NCI-H446 treated with DMSO at 0.1 percent for 48 hours (cell line): ENCODE data around the gene KRT36.

Experiments
- DNase-seq: peaks from one replicate; lab custom pipeline; 2025; lab: John Stamatoyannopoulos, UW

Gene KRT36

GRCh38 chr17:41521574-41522261, 32.0 kb upstream of the KRT36 start:
- DNase-seq, result no peak

- DNase-seq, result peak; percentile 1
Observed at GRCh38 chr17:41520821-41521521, 31.3 kb upstream of the KRT36 start.

DNA sequence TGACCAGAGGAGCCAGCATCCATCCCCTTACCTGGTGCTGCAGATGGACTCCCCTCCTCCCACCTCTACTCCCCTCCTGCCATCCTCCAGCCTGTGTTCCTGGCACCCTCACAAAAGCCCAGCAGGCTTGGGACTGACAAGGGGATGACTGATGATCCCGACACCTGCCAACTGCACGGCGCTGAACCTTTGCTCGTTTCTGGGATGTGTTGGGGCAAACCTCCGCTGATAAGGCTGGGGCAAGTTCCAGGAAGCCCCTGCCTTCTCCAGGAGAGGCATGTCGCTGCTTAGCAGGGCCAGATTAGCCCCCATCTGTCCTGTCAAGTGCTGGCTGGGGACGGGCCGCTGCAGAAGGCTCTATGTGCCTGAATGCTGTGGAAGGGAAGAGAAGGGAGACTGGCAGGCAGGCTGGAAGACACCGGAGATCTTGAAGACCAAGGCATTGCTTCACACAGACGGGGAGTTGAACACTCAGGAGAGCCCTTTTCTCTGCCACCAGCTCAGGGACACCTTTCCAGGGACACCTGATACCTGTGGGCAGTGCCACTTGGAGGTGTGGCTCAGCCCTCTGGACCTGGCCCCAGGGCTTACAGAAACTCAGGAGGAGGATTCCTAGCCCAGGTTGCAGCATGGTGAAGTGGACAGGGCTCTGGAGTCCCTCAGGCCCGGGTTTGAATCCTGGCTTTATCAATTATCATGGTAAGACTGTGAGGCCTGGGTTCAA, 30.0 kb upstream of the KRT36 start:
- peak; percentile 46 for DNase-seq

DNA sequence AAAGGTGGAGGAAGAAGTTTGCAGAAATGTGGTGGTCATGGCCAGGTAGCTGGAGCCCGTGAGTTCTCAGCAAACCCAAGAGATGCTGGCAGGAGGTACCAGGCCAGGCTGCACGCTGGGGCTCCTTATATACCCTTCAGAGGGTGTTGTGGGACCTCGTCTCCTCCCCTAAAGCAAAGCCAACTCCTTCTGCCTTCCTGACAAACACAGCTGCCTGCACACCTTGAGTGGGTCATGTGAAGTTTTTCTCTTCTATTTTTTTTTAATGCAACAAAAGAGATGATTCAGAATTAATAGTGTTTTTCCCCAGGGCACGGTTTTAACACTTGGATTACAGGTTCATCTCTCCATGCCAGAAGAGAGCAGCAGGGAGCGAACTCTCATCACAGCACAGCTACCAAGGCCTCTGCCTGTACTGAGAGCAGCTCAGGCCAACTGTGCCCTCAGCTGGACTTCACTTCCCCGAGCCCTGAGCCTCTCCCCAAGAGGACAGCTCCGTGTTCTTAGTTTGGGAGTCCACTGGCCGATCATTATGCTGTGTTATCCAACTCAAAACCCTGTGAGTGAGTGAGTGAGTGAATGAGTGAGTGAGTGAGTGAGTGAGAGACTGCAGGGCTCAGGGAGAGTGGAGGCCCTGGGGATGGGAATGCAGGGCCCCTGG, 29.2 kb upstream of the KRT36 start, which contains the start of gene KRT15:
Gene KRT15, minus strand, starts transcription at position 102 of the 661 bp plus-strand sequence. Its CDS starts 63 bp downstream, at position 39.
- peak; percentile 31 for DNase-seq

- no peak for DNase-seq
Observed at GRCh38 chr17:41518031-41518430, 28.3 kb upstream of the KRT36 start.

DNA sequence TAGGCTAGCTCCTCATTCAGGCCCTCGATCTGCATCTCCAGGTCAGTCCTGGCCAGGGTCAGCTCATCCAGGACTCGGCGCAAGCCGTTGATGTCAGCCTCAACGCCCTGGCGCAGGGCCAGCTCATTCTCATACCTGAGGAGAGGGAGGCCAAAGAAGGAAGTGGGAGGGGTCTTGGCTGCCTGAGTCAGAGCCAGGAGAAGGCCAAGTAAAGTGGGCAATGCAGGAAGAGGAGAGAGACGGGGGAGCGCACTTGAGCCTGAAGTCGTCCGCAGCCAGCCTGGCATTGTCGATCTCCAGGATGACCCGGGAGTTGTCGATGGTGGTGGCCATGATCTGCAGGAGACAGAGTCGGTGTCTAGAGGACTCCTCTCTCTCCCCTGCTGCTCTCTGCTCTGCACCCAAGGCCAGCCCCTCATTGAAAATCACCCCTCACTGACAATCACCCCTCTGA, 27.1 kb upstream of the KRT36 start:
- no peak for DNase-seq

- DNase-seq, result no peak
Observed at GRCh38 chr17:41516147-41516829, 26.6 kb upstream of the KRT36 start.

DNA sequence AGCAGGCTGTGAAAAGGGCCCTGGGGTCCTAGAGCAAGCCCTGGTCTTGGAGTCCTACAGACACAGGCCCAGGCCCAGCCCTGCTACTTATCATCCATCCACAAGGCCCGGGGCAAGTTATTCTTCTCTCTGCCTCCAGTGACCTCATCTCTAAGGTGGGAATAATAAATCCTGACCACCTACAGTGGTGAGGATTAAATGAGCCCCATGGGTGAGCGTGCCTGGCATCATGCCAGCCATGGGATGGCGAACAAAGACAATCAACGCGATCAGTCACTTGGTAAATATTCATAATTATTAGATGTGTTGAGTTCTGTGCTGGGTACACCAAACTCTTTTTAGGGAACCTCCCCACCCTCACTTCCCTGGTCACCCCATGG, 23.4 kb upstream of the KRT36 start:
- DNase-seq, result no peak

DNA sequence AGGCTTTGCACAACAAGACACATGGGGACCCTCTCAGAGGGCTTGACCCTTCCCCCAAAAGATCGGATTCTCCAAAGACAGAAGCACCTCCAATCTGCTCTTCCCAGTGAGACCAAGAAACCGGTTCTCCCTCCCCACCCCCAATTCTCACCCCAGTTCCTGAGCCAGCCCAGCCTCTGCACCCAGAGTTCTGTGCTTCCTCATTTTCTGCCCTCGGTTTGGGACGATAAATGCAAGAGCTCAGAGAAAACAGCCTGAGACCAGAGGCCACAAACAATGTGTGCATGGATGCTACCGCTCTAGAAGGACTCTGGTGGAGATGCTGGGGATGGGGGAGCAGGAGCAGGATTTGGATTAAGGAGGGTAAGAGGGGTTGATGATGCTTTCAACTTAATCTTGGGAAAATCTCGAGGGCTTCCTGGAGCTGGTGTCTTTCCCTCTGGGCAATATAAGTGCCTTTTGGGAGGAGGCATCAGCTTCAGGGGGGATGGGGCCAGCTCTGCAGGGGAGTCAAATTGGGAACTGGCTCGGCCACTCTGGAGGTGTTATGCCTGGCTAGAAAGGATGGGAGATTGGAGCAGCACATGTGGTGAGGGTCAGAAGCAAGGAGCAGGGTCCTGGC, 22.9 kb upstream of the KRT36 start:
- no peak for DNase-seq

- DNase-seq, result no peak
Observed at GRCh38 chr17:41511716-41512115, 22.0 kb upstream of the KRT36 start.

- no peak for DNase-seq
Observed at GRCh38 chr17:41511116-41511515, 21.4 kb upstream of the KRT36 start.

GRCh38 chr17:41510251-41511065, 20.7 kb upstream of the KRT36 start:
- no peak for DNase-seq

GRCh38 chr17:41507315-41507880, 17.7 kb upstream of the KRT36 start:
- DNase-seq, result no peak

DNA sequence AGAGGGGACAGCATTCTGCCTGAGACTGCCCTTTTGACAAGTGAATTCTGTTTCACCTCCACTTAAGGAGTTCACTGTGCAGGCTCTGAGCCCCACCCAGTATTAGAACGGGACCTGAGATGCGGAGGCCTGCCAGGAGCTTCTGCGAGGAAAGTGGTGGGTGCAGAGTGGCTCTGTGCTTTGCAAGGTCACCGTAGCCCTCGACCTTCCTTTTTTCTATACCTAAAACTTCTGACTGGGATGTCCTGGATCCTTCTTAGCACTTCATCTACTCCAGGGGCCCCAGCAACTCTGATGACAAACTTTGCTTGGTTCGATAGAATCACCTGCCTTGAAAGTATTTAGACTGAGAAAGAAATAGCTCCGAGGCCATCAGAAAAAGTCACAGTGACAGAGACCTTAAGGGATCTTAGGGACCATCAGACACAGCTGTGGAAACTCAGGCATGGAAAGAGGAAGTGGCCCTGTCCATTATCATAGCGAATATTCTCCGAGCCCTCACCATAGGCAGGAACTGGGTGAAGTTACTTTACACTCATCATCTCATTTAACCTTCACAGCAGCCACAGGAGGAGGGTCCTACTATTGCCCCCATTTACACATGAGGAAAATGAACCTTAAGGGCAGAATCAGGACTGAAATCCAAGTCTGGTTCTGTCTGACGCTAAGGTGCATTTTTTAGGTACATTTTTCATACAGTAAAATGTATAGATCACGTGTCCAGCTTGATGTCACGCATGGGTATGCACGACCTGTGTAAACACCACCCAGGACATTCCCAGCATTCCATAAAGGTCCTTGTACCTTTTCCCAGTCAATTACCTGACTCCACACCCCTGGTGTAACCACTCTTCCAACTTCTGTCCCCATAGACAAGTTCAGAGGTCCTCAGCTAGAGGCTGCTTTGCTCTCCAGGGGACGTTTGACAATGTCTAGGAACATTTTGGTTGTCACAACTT, 16.4 kb upstream of the KRT36 start:
- no peak for DNase-seq

DNA sequence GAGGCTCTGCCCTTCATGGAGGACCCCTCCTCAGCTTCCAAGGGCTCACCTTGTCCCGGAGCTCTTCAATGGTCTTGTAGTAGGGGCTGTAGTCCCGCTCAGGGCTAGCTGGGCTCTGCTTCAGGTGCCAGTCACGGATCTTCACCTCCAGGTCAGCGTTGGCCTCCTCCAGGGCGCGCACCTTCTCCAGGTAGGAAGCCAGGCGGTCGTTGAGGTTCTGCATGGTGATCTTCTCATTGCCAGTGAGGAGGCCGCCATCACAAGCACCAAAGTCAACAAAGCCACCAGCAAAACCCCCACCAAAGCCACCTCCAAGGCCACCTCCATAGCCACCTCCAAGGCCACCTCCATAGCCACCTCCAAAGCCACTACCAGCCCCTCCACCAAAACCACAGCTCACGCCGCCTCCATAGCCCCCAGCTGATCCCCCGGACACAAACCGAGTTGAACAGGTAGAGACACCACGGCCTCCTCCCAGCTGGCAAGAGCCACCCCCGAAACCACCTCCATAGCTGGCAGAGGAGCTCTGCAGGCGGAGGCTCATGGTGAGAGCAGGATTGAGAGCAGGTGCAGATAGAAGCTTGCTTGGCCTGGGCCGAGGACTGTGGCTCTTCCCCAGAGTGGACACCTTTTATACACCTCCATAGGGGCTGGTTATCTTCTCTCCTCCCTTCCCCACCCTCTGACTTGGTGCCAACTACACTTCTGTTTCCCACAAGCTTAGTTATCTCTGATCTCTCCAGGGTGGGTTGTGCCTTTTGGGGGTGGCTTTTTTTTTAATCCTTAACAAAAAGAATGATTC, 15.5 kb upstream of the KRT36 start, which contains the start of gene KRT13:
Gene KRT13, minus strand, starts transcription at position 606 of the 802 bp plus-strand sequence. Its CDS starts 62 bp downstream, at position 544.
- no peak for DNase-seq

GRCh38 chr17:41504246-41504977, 14.7 kb upstream of the KRT36 start:
- no peak for DNase-seq

DNA sequence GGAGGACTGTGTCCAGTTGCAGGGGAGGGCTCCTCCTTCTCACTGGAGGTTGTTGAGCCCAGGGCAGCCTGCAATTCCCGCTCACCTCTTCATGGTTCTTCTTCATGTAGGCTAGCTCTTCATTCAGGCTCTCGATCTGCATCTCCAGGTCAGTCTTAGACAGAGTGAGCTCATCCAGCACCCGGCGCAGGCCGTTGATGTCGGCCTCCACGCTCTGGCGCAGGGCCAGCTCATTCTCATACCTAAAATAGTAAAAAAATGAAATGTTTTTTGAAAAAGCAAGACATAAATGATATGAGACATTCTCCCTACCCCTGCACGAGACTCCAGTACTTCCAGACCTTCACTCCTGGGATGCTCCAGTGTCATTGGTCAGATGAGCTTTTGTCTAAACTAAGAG, 13.5 kb upstream of the KRT36 start:
- no peak for DNase-seq
